Measurements from ENCODE around the gene PAK6. TPM values are rescaled to one million over a fixed set of nuclear protein-coding genes. Genes with fewer than 3 reads are reported as not detected.

Gene PAK6
- total and polyA plus RNA-seq, 12 donors = 4.9 to 31.0 (median 13.1) TPM

DNA sequence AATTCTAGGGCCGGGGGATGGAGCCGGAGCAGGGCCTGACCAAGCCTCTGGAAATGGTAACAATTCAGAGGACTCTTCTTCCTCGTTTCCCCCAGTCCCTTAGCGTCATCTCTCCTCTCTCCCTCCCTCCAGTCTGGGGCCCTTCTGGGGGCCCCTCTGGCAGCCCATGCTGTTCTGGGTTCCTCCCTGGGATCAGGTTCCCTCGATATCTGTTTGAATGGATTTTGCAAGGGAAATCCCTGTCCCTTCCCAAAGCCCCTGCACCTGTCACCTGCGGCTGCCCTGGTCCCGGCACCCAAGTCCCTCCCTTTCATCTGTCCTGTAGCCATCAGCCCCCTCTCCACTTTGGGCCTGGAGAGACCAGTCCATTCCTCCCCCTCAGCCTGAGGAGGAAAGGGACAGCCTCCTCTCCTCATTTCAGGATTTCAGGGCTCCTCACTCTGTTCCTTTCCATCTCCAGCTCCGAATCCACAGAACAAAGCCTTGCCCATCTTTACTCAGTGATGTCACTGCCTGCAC lies 70.5 kb downstream of the PAK6 start:
- Histone ChIP-seq H3K36me3 (replicated peaks in 1 of 2) (no peaks in the 10 kb centered on the region), H3K4me3 (no peak overlapping the region), H3K27me3 (no peaks in the 10 kb centered on the region), H3K4me1 (replicated peaks in 1 of 2) (peaks cover 2 to 7% of the 10 kb centered on the region in 2 donors), H3K9me3 (replicated peaks in 1 of 3) (no peaks in the 10 kb centered on the region), H3K27ac (no peak overlapping the region)
- intact Hi-C loops (cut with DNase I) = no loop called here
- 65 to 83% (median 72%) methylated on average over 8 of the region's 8 CpGs for WGBS, 4 donors
- TF ChIP-seq, protein P1, sequence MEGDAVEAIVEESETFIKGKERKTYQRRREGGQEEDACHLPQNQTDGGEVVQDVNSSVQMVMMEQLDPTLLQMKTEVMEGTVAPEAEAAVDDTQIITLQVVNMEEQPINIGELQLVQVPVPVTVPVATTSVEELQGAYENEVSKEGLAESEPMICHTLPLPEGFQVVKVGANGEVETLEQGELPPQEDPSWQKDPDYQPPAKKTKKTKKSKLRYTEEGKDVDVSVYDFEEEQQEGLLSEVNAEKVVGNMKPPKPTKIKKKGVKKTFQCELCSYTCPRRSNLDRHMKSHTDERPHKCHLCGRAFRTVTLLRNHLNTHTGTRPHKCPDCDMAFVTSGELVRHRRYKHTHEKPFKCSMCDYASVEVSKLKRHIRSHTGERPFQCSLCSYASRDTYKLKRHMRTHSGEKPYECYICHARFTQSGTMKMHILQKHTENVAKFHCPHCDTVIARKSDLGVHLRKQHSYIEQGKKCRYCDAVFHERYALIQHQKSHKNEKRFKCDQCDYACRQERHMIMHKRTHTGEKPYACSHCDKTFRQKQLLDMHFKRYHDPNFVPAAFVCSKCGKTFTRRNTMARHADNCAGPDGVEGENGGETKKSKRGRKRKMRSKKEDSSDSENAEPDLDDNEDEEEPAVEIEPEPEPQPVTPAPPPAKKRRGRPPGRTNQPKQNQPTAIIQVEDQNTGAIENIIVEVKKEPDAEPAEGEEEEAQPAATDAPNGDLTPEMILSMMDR (IDR thresholded peaks at IDR 0.05) = no peak
- no peak for TF ChIP-seq POLR2A (IDR thresholded peaks at IDR 0.05)
- no peak for DNase-seq

DNA sequence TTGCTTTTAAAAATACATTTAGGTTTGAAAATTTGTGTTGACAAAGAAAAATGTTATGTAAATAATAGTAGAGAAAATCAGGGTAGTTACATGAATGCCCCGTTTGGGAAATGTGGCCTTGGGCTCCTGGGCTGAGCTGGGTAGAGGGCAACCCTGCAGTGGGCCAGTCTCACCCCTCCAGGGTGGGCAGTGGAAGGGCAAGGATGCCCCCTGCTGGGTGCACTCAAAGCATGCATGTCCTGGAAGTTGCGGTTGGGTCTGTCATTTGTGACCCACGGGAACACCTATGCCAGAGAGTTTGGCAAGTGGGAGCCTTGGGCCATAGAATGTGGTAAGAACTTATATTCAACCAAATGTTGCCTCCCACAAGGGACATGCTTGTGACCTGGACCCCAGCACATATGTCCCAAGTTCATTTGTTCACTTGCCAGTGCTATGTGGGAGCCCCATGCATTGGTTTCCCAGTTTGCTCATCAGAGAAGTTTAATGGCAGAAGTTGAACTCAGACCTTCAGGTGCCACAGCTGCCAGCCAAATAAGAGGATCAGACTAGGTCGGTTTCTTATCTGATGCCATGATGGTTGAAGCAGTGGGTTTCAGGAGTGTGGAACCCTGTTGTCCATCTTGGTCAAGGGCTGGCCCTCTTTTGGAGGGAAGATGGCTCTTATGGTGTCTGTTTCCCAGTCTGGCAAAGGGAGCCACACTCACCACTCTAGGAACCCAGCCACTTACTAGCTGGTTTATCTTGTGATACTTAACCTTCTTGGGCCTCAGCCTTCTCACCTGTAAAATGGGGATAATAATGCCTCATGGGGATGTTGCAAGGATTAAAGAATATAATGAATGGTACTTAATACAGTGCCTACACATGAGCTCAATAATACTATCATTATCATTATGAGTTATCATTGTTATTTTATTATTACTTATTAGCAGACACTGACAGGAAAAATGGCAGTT lies 71.4 kb downstream of the PAK6 start:
- 6 to 26% (median 24%) methylated on average over 4 of the region's 4 CpGs for WGBS, 4 donors
- H3K36me3 ChIP-seq (replicated peaks in 1 of 2) = no peaks in the 10 kb centered on the region
- no peaks in the 10 kb centered on the region for H3K9me3 ChIP-seq (replicated peaks in 1 of 3)
- peaks cover 2 to 7% of the 10 kb centered on the region in 2 donors for H3K4me1 ChIP-seq (replicated peaks in 1 of 2)
- no peak overlapping the region for H3K4me3 ChIP-seq
- intact Hi-C loops (cut with DNase I) = loop anchor here in 1 of 2 donors (5.0 kb wide), 1 partner anchor 33 kb away; no protein-coding TSS in a partner anchor
- no peak for TF ChIP-seq POLR2A (IDR thresholded peaks at IDR 0.05)
- TF ChIP-seq, protein P1 (IDR thresholded peaks at IDR 0.05) = peak; percentile 42 to 74 (median 69)
- H3K27me3 ChIP-seq = no peaks in the 10 kb centered on the region
- H3K27ac ChIP-seq = no peak overlapping the region
- DNase-seq = peak in 6 of 7 donors; percentile 53 to 76 (median 59)

DNA sequence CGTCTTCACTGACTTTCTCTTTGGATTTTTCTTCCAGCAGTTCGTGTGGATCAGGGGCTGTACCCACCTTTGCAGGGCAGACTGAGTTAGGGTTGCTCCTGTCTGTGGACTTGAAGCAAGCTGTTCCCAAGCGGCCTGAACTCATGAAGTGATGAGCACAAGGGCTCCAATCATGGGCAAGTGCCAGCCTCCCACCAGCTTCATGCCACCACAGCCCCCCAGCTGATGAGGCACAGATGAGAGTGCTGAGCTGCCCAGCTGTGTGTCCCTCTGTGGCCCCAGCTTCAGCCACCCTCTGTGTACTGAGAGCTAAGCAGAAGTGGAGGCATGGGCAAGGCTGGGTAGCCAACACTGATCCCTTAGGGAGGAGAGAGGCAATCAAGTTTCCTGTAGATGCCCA lies 72.1 kb downstream of the PAK6 start:
- Histone ChIP-seq H3K9me3 (replicated peaks in 1 of 3) (no peaks in the 10 kb centered on the region), H3K36me3 (replicated peaks in 1 of 2) (no peaks in the 10 kb centered on the region), H3K27me3 (no peaks in the 10 kb centered on the region), H3K27ac (no peak overlapping the region), H3K4me1 (replicated peaks in 1 of 2) (peaks cover 2 to 7% of the 10 kb centered on the region in 2 donors), H3K4me3 (no peak overlapping the region)
- intact Hi-C loops (cut with DNase I) = loop anchor here in 1 of 2 donors (5.0 kb wide), 1 partner anchor 34 kb away; no protein-coding TSS in a partner anchor
- DNase-seq = no peak
- 44 to 65% (median 57%) methylated on average over 3 of the region's 3 CpGs for WGBS, 4 donors
- TF ChIP-seq, protein P1 (IDR thresholded peaks at IDR 0.05) = no peak
- no peak for TF ChIP-seq POLR2A (IDR thresholded peaks at IDR 0.05)

DNA sequence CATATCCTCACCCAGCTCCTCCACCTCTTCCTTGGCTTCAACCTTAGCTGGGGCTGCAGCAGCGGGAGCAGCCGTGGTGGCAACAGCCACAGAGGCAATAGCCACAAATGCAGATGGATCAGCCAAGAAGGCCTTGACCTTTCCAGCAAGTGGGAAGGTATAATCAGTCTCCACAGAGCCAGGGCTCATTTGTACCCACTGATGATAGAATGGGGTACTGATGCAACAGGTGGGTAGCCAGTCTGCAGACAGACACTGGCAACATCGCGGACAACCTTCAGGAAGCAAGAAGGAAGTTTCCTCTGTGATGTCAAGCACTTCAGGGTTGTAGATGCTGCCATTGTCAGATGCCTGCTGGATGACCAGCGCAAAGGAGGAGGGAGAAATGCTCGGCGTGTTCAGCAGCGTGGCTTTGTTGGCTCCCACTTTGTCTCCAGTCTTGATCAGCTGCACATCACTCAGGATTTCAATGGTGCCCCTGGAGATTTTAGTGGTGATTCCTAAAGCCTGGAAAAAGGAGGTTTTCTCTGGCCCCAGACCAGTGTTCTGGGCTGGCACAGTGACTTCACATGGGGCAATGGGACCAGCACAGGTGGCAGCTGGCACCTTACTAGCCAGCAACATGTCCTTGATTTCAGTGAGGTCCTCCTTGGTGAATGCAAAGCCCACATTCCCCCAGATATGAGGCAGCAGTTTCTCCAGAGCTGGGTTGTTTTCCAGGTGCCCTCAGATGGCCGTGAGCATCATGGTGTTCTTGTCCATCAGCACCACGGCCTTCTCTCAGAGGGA lies 73.7 kb downstream of the PAK6 start:
- Histone ChIP-seq H3K27me3 (no peaks in the 10 kb centered on the region), H3K4me3 (no peak overlapping the region), H3K36me3 (replicated peaks in 1 of 2) (no peaks in the 10 kb centered on the region), H3K9me3 (replicated peaks in 1 of 3) (no peaks in the 10 kb centered on the region), H3K4me1 (replicated peaks in 1 of 2) (peaks cover 2 to 7% of the 10 kb centered on the region in 2 donors), H3K27ac (no peak overlapping the region)
- no peak for TF ChIP-seq POLR2A (IDR thresholded peaks at IDR 0.05)
- TF ChIP-seq, protein P1 (IDR thresholded peaks at IDR 0.05) = no peak
- no peak for DNase-seq
- intact Hi-C loops (cut with DNase I) = loop anchor here in 1 of 2 donors (5.0 kb wide), 1 partner anchor 35 kb away; no protein-coding TSS in a partner anchor
- 82 to 91% (median 87%) methylated on average over 5 to 10 of the region's 10 CpGs for WGBS, 4 donors
